Measurements from ENCODE around the gene ERRFI1.

The ERRFI1 gene

GRCh38 chr1:8010080-8010664 lies 15.9 kb downstream of the ERRFI1 start:
- H3K4me3 ChIP-seq: no peak overlapping the region
- no peak for DNase-seq (ENCODE audit: low spot score)
- TF ChIP-seq CTCF (IDR thresholded peaks at IDR 0.05): no peak
- peak overlapping the region in 1 of 2 donors; percentile 14 for H3K27ac ChIP-seq

GRCh38 chr1:8009043-8010002 lies 16.8 kb downstream of the ERRFI1 start:
- H3K27ac ChIP-seq: peak overlapping the region in 1 of 2 donors; percentile 14
- DNase-seq (ENCODE audit: low spot score): no peak
- H3K4me3 ChIP-seq: no peak overlapping the region
- TF ChIP-seq CTCF (IDR thresholded peaks at IDR 0.05): no peak

GRCh38 chr1:8006037-8006963 lies 19.8 kb downstream of the ERRFI1 start:
- H3K27ac ChIP-seq: peak overlapping the region; percentile 61 to 86
- DNase-seq (ENCODE audit: low spot score): no peak

GRCh38 chr1:8004803-8005573 lies 21.1 kb downstream of the ERRFI1 start:
- no peak for TF ChIP-seq CTCF (IDR thresholded peaks at IDR 0.05)
- Histone ChIP-seq H3K4me3 (peak overlapping the region; percentile 31), H3K27ac (peak overlapping the region; percentile 61 to 86)
- peak; percentile 97 for DNase-seq (ENCODE audit: low spot score)

More at GRCh38 chr1:8006037-8006963, 19.8 kb downstream of the ERRFI1 start:
- H3K4me3 ChIP-seq: no peak overlapping the region
- TF ChIP-seq CTCF (IDR thresholded peaks at IDR 0.05): no peak

- no peak for DNase-seq (ENCODE audit: low spot score)
- no peak for TF ChIP-seq CTCF (IDR thresholded peaks at IDR 0.05)
- Histone ChIP-seq H3K4me3 (peak overlapping the region; percentile 31), H3K27ac (peak overlapping the region; percentile 61 to 86)
These were observed 21.9 kb downstream of the ERRFI1 start for GRCh38 chr1:8004113-8004802.
